ENCODE data around the gene LAMC1.

Gene LAMC1

DNA sequence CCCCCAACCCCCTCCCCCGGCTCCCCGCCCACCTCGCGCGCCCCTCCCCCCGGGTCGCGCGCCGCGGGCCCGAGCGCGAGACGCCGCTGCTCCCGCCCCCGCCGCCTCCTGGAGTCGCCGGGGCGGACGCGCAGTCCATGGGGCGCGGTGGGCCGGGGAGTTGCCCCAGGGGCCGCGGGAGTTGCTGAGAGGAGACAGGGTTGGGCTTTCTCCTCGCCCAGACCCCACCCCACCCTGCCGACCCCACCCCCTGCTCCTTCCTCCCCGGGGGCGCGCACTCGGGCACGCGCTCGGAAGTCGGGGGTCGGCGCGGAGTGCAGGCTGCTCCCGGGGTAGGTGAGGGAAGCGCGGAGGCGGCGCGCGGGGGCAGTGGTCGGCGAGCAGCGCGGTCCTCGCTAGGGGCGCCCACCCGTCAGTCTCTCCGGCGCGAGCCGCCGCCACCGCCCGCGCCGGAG lies at the start of gene LAMC1:
Gene LAMC1, plus strand, starts transcription at position 275 of the 455 bp plus-strand sequence. CDS start 297 bp downstream, outside the sequence.
- peak; percentile 19 for DNase-seq

- DNase-seq, result no peak
Observed at GRCh38 chr1:182974506-182975191, 48.6 kb upstream of the LAMC1 start.

DNA sequence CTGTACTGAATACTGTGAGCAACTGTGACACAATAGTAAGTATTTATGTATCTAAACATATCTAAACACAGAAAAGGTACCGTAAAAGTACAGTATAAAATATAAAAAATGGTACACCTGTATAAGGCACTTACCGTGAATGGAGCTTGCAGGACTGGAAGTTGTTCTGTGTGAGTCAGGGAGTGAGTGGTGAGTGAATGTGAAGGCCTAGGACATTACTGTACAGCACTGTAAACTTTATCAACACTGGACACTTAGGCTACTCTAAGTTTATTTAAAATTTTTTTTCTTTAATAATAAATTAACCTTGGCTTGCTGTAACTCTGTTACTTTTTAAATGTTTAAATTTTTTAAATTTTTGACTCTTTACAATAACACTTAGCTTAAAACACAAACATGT lies 45.7 kb upstream of the LAMC1 start:
- DNase-seq, result no peak

- DNase-seq, result no peak
Observed at GRCh38 chr1:182978151-182978853, 44.9 kb upstream of the LAMC1 start.

- DNase-seq, result no peak
Observed at GRCh38 chr1:182984138-182984537, 39.1 kb upstream of the LAMC1 start.

DNA sequence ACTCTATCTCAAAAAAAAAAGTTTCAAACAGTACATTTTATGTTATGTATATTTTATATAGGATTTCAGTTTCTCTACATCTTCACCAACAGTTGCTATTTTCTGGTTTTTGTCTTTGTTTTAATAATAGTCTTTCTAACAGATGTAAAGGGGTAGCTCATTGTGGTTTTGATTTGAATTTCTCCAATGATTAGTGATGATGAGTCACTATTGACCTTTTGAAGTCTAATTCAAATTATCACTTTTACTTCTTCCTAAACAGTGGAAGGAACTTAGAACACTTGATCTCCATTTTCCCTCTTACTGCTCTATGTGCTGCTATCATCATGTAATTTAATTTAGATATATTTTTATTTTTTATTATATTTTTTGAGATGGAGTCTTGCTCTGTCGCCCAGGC lies 38.6 kb upstream of the LAMC1 start:
- no peak for DNase-seq

GRCh38 chr1:182985876-182986275 lies 37.3 kb upstream of the LAMC1 start:
- DNase-seq, result no peak

GRCh38 chr1:182990413-182991144 lies 32.6 kb upstream of the LAMC1 start:
- DNase-seq, result no peak

DNA sequence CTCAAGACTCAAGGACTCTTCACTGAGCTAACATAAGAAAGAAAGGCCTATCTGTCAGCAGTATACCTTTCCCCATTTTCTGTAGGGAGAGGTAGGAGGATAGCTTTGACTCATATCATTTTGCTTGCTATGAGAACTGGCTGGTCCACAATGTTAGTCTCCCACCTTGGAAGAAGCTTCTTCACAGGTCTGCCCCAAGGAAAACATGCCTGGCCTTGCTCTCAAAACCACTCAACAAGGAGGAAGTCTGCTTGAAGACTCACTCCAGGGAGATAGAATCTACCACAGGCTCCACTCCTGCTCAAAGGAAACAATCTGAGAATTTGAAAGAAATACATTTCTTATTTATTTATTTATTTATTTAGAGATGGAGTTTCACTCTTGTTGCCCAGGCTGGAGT lies 29.5 kb upstream of the LAMC1 start:
- DNase-seq, result no peak

DNA sequence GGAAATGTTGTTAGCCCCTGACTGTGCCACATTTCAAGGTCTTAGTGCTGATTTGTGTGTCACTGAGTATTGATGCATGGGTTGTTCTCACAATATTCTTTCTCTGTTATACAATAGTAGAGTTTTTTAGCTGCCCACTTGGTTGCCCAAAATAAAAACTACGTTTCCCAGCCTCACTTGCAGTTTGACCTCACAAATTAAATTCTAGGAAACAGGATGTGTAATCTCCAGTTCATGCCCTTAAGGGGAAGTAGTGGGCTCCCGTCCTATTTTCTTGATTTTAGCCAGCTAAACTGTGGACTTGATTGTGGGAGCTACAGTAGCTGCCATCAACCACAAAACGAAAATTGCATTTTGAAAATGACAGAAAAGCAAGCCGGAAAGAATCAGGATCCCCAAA lies 27.3 kb upstream of the LAMC1 start:
- DNase-seq, result no peak

- DNase-seq, result no peak
Observed at GRCh38 chr1:182996816-182997215, 26.4 kb upstream of the LAMC1 start.

DNA sequence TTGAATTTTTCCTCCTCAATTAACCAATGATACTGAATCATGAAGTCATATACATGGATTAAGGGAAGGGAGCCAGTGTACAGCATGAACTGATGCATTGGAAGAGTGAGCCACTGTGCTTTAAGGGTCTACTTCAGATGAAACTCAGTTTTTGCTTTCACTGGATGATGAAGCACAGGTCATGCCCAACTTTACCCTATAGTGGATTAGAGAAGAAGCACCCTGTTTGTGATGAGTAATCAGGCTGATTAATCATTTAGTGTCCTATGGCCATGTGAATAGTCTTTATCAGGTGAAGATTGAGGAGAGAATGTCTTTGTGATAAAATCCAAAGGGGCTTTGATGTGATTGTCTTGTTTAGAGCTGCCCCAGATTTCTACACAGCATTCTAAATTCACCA lies 24.7 kb upstream of the LAMC1 start:
- no peak for DNase-seq

- DNase-seq, result no peak
Observed at GRCh38 chr1:183000167-183000962, 22.9 kb upstream of the LAMC1 start.

DNA sequence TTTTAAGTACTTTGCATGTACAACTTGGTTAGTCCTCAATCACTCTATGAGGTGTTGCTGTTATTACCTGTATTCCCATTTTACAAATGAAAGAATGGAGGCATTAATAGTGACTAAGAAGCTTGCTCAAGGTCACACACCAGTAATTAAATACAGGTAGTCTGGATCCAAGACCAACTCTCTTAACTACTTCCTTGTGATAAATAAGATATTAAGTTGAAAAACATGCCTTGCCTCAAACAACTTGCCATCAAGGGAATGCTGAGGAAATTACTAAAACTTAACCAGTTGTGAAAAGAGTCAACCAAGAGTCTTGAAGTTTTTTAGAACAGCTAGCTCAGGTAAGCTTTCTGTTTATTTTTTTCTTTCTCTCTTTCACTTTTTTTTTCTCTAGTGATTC lies 21.0 kb upstream of the LAMC1 start:
- DNase-seq, result no peak

DNA sequence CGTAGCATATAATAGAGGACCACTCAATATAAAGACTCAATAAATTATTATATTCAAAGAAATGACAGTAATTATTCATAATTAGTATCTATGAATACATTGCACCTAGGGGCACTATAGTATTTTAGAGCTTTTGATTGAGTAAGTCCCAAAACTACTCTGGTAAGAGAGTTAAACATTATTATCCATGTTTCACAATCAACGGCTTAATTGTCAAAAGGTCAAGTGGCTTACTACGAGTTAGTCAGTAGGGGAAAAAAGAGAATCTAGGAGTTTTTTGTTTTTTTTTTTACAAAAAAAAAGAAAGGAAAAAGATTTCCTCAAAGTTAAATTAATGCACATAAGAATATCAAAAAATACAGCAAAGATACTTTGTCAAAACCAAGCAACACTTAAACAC lies 20.4 kb upstream of the LAMC1 start:
- no peak for DNase-seq

DNA sequence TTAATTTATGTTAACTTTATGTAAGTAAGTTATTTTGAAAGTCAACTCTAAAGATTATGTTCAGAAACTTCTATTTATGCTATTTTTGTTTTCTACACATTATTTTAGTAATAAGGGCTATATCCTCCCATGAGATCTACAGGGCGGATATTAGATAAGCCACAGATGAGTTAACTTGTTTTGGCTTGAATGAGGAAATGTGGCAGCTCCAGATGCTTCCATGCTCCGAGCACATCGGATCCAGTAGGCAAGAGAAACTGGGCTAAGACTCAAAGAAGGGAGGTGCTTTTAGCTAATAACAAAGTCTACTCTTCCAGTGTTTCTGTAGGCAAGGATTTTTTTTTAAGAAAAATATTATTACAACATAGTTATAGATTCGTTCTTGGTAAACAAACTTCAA lies 20.0 kb upstream of the LAMC1 start:
- DNase-seq, result no peak

GRCh38 chr1:183004141-183004540 lies 19.1 kb upstream of the LAMC1 start:
- no peak for DNase-seq

DNA sequence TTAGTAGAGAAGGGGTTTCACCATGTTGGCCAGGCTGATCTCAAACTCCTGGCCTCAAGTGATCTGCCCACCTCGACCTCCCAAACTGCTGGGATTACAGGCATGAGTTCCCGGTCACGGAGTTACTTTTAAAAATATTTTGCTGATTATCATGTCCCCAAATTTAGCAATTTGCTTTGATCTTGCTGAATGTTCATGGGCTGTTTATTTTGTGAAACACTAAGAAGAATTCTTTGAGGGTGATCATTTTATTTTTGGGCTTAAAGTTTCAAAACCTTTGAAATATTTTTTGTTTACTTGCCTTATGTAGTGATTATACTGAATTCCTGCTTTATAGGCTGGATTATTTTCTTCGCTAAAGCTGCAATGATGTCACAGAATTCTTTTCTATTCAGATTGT lies 11.4 kb upstream of the LAMC1 start:
- DNase-seq, result no peak

GRCh38 chr1:183012301-183012994 lies 10.8 kb upstream of the LAMC1 start:
- no peak for DNase-seq

DNA sequence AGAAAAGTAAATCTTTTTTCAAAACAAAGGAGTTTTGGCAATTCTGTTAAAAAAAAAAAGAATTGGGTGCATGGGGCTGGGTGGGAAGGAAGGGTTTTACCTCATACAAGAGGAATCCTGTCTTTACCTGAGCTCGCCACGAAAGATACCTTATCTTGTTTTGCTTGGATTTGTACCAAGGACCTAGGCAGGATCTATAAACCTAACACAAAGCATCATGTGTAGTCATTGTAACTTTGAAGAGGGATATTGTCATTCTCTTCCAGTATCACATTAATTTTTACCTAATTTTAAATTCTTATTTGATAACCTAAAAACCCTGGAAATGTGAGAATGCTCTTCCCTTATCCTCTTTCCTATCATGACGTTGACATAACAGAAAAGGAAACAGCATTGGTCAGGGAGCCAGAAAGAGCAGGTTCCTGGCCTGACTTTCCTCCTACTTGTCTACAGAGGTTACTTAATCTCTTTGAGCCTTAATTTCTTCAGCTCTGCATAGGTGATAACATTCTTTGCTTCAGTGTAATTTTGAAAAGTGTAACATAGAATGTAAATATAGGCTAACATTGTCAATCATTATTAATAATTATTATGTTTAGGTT lies 4.0 kb upstream of the LAMC1 start:
- DNase-seq, result no peak

DNA sequence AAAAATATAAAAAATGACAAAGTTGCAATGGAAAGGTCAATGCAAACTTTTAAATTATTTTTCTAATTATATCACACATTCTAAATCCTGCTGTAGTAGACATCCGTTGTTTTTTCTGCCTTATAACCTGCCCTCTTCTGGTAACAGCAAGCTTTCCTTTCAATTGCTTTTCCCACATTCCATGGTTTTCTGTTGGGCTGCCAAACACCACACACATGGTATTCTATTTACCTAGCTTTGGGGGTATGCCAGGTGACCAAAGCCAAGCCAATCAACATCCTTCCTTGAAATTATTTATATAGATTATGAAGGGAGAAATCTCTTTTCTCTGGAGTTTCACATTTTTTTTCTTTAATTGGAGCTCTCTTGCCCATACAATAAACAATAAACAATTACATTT lies 3.4 kb upstream of the LAMC1 start:
- no peak for DNase-seq

Data from DMS79 treated with DMSO at 0.1 percent for 48 hours (cell line).